ENCODE data around the gene TTLL5.

TTLL5 gene

DNA sequence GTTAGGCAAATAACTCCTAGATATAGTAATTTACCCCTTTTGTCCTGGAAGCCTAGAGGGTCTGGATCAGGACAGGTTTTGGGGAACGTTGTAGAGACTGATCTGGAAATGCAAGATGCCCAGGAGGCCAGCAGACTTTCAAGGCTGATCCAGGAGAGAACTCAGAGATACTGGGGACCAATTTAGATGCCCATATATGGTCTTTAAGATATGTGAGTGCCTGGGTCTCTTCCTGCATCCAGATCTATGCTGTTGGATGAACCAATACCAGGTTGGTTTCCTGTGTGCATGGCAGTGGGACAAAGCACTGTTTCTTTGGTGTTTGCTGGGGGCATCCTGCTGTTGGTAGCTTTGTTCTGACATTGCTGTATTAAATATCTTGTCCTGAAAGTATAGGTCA is 5.8 kb upstream of the TTLL5 start:
- no peak overlapping the region for H3K9ac ChIP-seq (ENCODE audit: low read length)
- no peak overlapping the region for H3K4me2 ChIP-seq (ENCODE audit: low read depth, low read length, poor library complexity, severe bottlenecking)
- no peaks in the 10 kb centered on the region for H3K27me3 ChIP-seq (ENCODE audit: low read length)
- no peak for TF ChIP-seq EZH2phosphoT487 (conservative IDR thresholded peaks at IDR 0.05; ENCODE audit: low read length)
- TF ChIP-seq, protein P1, sequence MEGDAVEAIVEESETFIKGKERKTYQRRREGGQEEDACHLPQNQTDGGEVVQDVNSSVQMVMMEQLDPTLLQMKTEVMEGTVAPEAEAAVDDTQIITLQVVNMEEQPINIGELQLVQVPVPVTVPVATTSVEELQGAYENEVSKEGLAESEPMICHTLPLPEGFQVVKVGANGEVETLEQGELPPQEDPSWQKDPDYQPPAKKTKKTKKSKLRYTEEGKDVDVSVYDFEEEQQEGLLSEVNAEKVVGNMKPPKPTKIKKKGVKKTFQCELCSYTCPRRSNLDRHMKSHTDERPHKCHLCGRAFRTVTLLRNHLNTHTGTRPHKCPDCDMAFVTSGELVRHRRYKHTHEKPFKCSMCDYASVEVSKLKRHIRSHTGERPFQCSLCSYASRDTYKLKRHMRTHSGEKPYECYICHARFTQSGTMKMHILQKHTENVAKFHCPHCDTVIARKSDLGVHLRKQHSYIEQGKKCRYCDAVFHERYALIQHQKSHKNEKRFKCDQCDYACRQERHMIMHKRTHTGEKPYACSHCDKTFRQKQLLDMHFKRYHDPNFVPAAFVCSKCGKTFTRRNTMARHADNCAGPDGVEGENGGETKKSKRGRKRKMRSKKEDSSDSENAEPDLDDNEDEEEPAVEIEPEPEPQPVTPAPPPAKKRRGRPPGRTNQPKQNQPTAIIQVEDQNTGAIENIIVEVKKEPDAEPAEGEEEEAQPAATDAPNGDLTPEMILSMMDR (IDR thresholded peaks at IDR 0.05; ENCODE audit: insufficient read depth, low read length, poor library complexity, severe bottlenecking) = no peak
- peaks cover 17% of the 10 kb centered on the region for H3F3A ChIP-seq (ENCODE audit: insufficient read depth)
- H3K27ac ChIP-seq (ENCODE audit: low read depth, low read length) = no peak overlapping the region
- no peaks in the 10 kb centered on the region for H3K9me3 ChIP-seq (ENCODE audit: insufficient read depth, low read length)
- H3K9me2 ChIP-seq (replicated peaks; ENCODE audit: insufficient read depth, low read length) = no peaks in the 10 kb centered on the region
- no peaks in the 10 kb centered on the region for H4K20me1 ChIP-seq (ENCODE audit: low read depth, low read length)
- H2AFZ ChIP-seq (ENCODE audit: low read depth, low read length, severe bottlenecking) = no peak overlapping the region
- no peak overlapping the region for H3K4me3 ChIP-seq (ENCODE audit: insufficient read depth, low read length, poor library complexity, severe bottlenecking)
- H3K79me2 ChIP-seq (ENCODE audit: insufficient read depth, low read length) = peaks cover 23% of the 10 kb centered on the region
- H3K36me3 ChIP-seq (ENCODE audit: low read length) = peaks cover 10% of the 10 kb centered on the region; the same call in 1 of the 2 replicates

DNA sequence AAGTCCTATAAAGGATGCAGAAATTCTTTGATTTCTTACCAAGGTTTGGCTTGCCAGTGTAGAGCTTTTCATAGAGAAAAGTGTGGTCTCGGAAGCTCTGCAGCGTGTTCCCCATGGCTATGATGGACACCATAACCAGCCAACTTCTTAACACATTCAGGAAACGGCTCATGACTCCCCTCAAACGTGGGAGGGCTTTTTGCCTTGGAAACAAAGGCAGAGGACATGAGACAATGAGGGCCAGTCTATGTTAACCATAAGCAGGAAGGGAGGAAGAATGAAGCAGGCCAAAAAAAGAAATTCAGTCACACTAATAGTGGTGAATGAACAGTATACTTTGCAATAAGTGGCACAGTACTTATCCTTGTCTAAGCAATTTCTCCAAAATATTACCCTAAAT is 3.7 kb upstream of the TTLL5 start:
- H3K9me2 ChIP-seq (replicated peaks; ENCODE audit: insufficient read depth, low read length) = no peaks in the 10 kb centered on the region
- H3K27ac ChIP-seq (ENCODE audit: low read depth, low read length) = no peak overlapping the region
- no peaks in the 10 kb centered on the region for H4K20me1 ChIP-seq (ENCODE audit: low read depth, low read length)
- H3F3A ChIP-seq (ENCODE audit: insufficient read depth) = peaks cover 17% of the 10 kb centered on the region
- H3K4me2 ChIP-seq (ENCODE audit: low read depth, low read length, poor library complexity, severe bottlenecking) = no peak overlapping the region
- no peaks in the 10 kb centered on the region for H3K27me3 ChIP-seq (ENCODE audit: low read length)
- TF ChIP-seq EZH2phosphoT487 (conservative IDR thresholded peaks at IDR 0.05; ENCODE audit: low read length) = no peak
- TF ChIP-seq, protein P1 (IDR thresholded peaks at IDR 0.05; ENCODE audit: insufficient read depth, low read length, poor library complexity, severe bottlenecking) = no peak
- H3K36me3 ChIP-seq (ENCODE audit: low read length) = peaks cover 5% of the 10 kb centered on the region; the same call in 1 of the 2 replicates
- no peak overlapping the region for H3K4me3 ChIP-seq (ENCODE audit: insufficient read depth, low read length, poor library complexity, severe bottlenecking)
- peaks cover 36% of the 10 kb centered on the region for H3K79me2 ChIP-seq (ENCODE audit: insufficient read depth, low read length)
- H3K9me3 ChIP-seq (ENCODE audit: insufficient read depth, low read length) = no peaks in the 10 kb centered on the region
- no peak overlapping the region for H3K9ac ChIP-seq (ENCODE audit: low read length)
- H2AFZ ChIP-seq (ENCODE audit: low read depth, low read length, severe bottlenecking) = no peak overlapping the region

DNA sequence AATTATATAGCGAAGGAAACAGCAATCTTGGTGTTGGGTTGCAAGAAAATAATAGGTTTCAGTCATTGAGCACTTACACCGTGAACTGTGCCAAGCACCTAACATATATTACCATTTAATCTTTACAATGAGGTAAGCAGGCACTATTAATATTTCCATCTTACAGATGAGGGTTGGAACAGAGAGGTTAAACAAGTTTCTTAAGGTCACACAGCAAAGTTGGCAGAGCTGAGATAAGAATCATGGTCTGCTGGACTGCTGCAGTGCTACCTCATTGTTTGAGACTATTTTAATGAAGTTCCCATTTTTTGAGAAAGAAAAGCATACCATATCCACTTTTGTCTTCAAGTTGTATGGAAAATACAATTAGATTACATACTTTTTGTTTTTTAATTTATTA is 2.1 kb upstream of the TTLL5 start:
- H3K36me3 ChIP-seq (ENCODE audit: low read length) = peaks cover 5% of the 10 kb centered on the region; the same call in 1 of the 2 replicates
- no peak overlapping the region for H3K4me3 ChIP-seq (ENCODE audit: insufficient read depth, low read length, poor library complexity, severe bottlenecking)

More for the DNA sequence above, 2.1 kb upstream of the TTLL5 start:
- Histone ChIP-seq H3K27ac (ENCODE audit: low read depth, low read length) (no peak overlapping the region), H3K4me2 (ENCODE audit: low read depth, low read length, poor library complexity, severe bottlenecking) (peak overlapping the region; percentile 86), H3K79me2 (ENCODE audit: insufficient read depth, low read length) (peaks cover 36% of the 10 kb centered on the region), H3K27me3 (ENCODE audit: low read length) (no peaks in the 10 kb centered on the region), H3K9me3 (ENCODE audit: insufficient read depth, low read length) (no peaks in the 10 kb centered on the region), H3F3A (ENCODE audit: insufficient read depth) (peaks cover 17% of the 10 kb centered on the region), H4K20me1 (ENCODE audit: low read depth, low read length) (no peaks in the 10 kb centered on the region), H3K9me2 (replicated peaks; ENCODE audit: insufficient read depth, low read length) (no peaks in the 10 kb centered on the region), H3K9ac (ENCODE audit: low read length) (no peak overlapping the region), H2AFZ (ENCODE audit: low read depth, low read length, severe bottlenecking) (no peak overlapping the region)
- no peak for TF ChIP-seq EZH2phosphoT487 (conservative IDR thresholded peaks at IDR 0.05; ENCODE audit: low read length)
- TF ChIP-seq, protein P1 (IDR thresholded peaks at IDR 0.05; ENCODE audit: insufficient read depth, low read length, poor library complexity, severe bottlenecking) = no peak

All from SU-DHL-6 (cell line).